Uterus (tissue), 4 donors: ENCODE measurements around the gene PCMTD2. TPM values are rescaled to one million over a fixed set of nuclear protein-coding genes. Genes with fewer than 3 reads are reported as not detected.

Source experiments
- DNase-seq, 2 donors: peaks; one replicate each; pipeline ENCODE4 v3.0.0-alpha.2; 2019 to 2020
- H3K27ac ChIP-seq, 2 donors: fragments of 200-600 bp; sonication (generic); 1 replicate in 1 of 2; 2 replicates in 1 of 2; pipeline ENCODE4 v1.5.1; 2016 to 2018
- H3K27me3 ChIP-seq, 2 donors: fragments of 200-600 bp; sonication (generic); one replicate each; pipeline ENCODE4 v1.5.1; 2018 to 2019; ENCODE audit warnings: control low read depth in 1 of 2
- H3K36me3 ChIP-seq, 2 donors: fragments of 200-600 bp; sonication (generic); one replicate each; pipeline ENCODE4 v1.5.1; 2019; ENCODE audit warnings: control low read depth in 1 of 2
- H3K4me1 ChIP-seq, 2 donors: fragments of 200-600 bp; sonication (generic); one replicate each; pipeline ENCODE4 v1.5.1; 2018 to 2019; ENCODE audit warnings: control low read depth in 1 of 2
- H3K4me3 ChIP-seq, 2 donors: fragments of 200-600 bp; sonication (generic); 1 replicate in 1 of 2; 2 replicates in 1 of 2; pipeline ENCODE4 v1.5.1; 2018 to 2019; ENCODE audit warnings: mild to moderate bottlenecking in 1 of 2
- H3K9me3 ChIP-seq, 2 donors: fragments of 200-600 bp; sonication (generic); one replicate each; pipeline ENCODE4 v1.5.1; 2019; ENCODE audit warnings: control low read depth in 1 of 2
- CTCF ChIP-seq, 4 experiments: fragments of 200-600 bp in 2 of 4; fragments of 450-650 bp in 2 of 4; sonication (generic) in 2 of 4; IDR thresholded peaks; one replicate each; pipeline ENCODE4 v1.5.1; 2016 to 2019; ENCODE audit warnings: antibody characterized with exemption in 4 of 4, mild to moderate bottlenecking in 2 of 4, moderate library complexity in 1 of 4
- POLR2A ChIP-seq, 2 donors: fragments of 450-650 bp; IDR thresholded peaks; one replicate each; pipeline ENCODE4 v1.6.1; 2016; ENCODE audit warnings: antibody characterized with exemption in 2 of 2, mild to moderate bottlenecking in 1 of 2, moderate library complexity in 1 of 2
- intact Hi-C: fragments of 100-400 bp; cut with DNase I; formaldehyde crosslinking; loops from one replicate; pipeline ENCODE4 v1.15.1; 2023; ENCODE audit warnings: low total_unique reads
- total RNA-seq, 4 donors: library from RNA; depleted of rRNA in 3 of 4; stranded (reverse); fragments of >200 nt in 3 of 4; gene quantifications; one replicate each; pipeline versions ENCODE4 v1.1.0 to v1.2.4, GENCODE V29; 2014 to 2023
- donor health status: DM: yes; HTN: yes; CAD: no.

PCMTD2 gene
- total RNA-seq, 4 donors from 2014 or later: 50.5 to 162 (median 66.1) TPM

GRCh38 chr20:64246616-64247306 lies 8.8 kb upstream of the PCMTD2 start:
- no peak overlapping the region for H3K4me3 ChIP-seq
- H3K9me3 ChIP-seq: no peaks in the 10 kb centered on the region
- H3K27ac ChIP-seq: no peak overlapping the region
- DNase-seq: no peak
- no peaks in the 10 kb centered on the region for H3K27me3 ChIP-seq
- intact Hi-C loops: no loop called here
- TF ChIP-seq POLR2A (IDR thresholded peaks at IDR 0.05) (no peak), CTCF (IDR thresholded peaks at IDR 0.05) (no peak)
- H3K36me3 ChIP-seq: no peaks in the 10 kb centered on the region
- no peaks in the 10 kb centered on the region for H3K4me1 ChIP-seq

- Histone ChIP-seq H3K27me3 (no peaks in the 10 kb centered on the region), H3K36me3 (no peaks in the 10 kb centered on the region), H3K27ac (no peak overlapping the region), H3K9me3 (no peaks in the 10 kb centered on the region), H3K4me3 (no peak overlapping the region), H3K4me1 (no peaks in the 10 kb centered on the region)
- intact Hi-C loops: no loop called here
- DNase-seq: no peak
- TF ChIP-seq POLR2A (IDR thresholded peaks at IDR 0.05) (no peak), CTCF (IDR thresholded peaks at IDR 0.05) (no peak)
Measured at GRCh38 chr20:64247307-64247618, 8.3 kb upstream of the PCMTD2 start.

GRCh38 chr20:64247970-64248841 lies 7.3 kb upstream of the PCMTD2 start:
- intact Hi-C loops: no loop called here
- no peaks in the 10 kb centered on the region for H3K9me3 ChIP-seq
- no peaks in the 10 kb centered on the region for H3K27me3 ChIP-seq
- no peak overlapping the region for H3K4me3 ChIP-seq
- H3K4me1 ChIP-seq: no peaks in the 10 kb centered on the region
- H3K27ac ChIP-seq: no peak overlapping the region
- DNase-seq: no peak
- TF ChIP-seq CTCF (IDR thresholded peaks at IDR 0.05) (no peak), POLR2A (IDR thresholded peaks at IDR 0.05) (no peak)
- no peaks in the 10 kb centered on the region for H3K36me3 ChIP-seq

GRCh38 chr20:64250027-64250426 lies 5.5 kb upstream of the PCMTD2 start:
- Histone ChIP-seq H3K4me1 (no peaks in the 10 kb centered on the region), H3K27ac (no peak overlapping the region), H3K9me3 (no peaks in the 10 kb centered on the region), H3K27me3 (no peaks in the 10 kb centered on the region), H3K4me3 (no peak overlapping the region), H3K36me3 (no peaks in the 10 kb centered on the region)
- TF ChIP-seq POLR2A (IDR thresholded peaks at IDR 0.05): no peak
- TF ChIP-seq CTCF (IDR thresholded peaks at IDR 0.05): no peak
- intact Hi-C loops: no loop called here
- no peak for DNase-seq

- H3K27me3 ChIP-seq: no peaks in the 10 kb centered on the region
- TF ChIP-seq POLR2A (IDR thresholded peaks at IDR 0.05) (no peak), CTCF (IDR thresholded peaks at IDR 0.05) (no peak)
- no peaks in the 10 kb centered on the region for H3K9me3 ChIP-seq
- DNase-seq: no peak
- H3K4me1 ChIP-seq: no peaks in the 10 kb centered on the region
- intact Hi-C loops: no loop called here
- no peak overlapping the region for H3K4me3 ChIP-seq
- no peaks in the 10 kb centered on the region for H3K36me3 ChIP-seq
- no peak overlapping the region for H3K27ac ChIP-seq
Measured at GRCh38 chr20:64253000-64253383, 2.6 kb upstream of the PCMTD2 start.
